ENCODE measurements around the gene GLYAT.
"Not testable (repeated sequence)": the region's sequence is repeated elsewhere in the genome, so short reads cannot be mapped to it uniquely, and the experiment has no call there.

Gene GLYAT

GRCh38 chr11:58677536-58677935 lies 54.2 kb downstream of the GLYAT start:
- not testable (repeated sequence) for DNase-seq (ENCODE audit: low spot score)

- no peak for DNase-seq (ENCODE audit: low spot score)
Observed at GRCh38 chr11:58676563-58677135, 55.1 kb downstream of the GLYAT start.

- peak; percentile 66 for DNase-seq (ENCODE audit: low spot score)
Observed at GRCh38 chr11:58675334-58676155, 56.2 kb downstream of the GLYAT start.

- no peak for DNase-seq (ENCODE audit: low spot score)
Observed at GRCh38 chr11:58674609-58675008, 57.1 kb downstream of the GLYAT start.

- no peak for DNase-seq (ENCODE audit: low spot score)
Observed at GRCh38 chr11:58671983-58672633, 59.6 kb downstream of the GLYAT start.

- no peak for DNase-seq (ENCODE audit: low spot score)
Observed at GRCh38 chr11:58659910-58660570, 71.7 kb downstream of the GLYAT start.

GRCh38 chr11:58659404-58659803 lies 72.3 kb downstream of the GLYAT start:
- no peak for DNase-seq (ENCODE audit: low spot score)
